Loucy (cell line): ENCODE results near the gene PEAR1.

Experiments used
- EZH2phosphoT487 ChIP-seq: fragments of 200-600 bp; IDR thresholded peaks from 2 replicates; pipeline ENCODE4 v1.6.1; 2018; ENCODE audit warnings: antibody characterized with exemption, mild to moderate bottlenecking, moderate library complexity, borderline replicate concordance
- TF ChIP-seq, protein P1 (sequence below): fragments of 200-600 bp; sonication (generic); conservative IDR thresholded peaks from 2 replicates; pipeline ENCODE4 v1.5.1; 2014; ENCODE audit warnings: mild to moderate bottlenecking, antibody characterized with exemption, low read length

DNA sequence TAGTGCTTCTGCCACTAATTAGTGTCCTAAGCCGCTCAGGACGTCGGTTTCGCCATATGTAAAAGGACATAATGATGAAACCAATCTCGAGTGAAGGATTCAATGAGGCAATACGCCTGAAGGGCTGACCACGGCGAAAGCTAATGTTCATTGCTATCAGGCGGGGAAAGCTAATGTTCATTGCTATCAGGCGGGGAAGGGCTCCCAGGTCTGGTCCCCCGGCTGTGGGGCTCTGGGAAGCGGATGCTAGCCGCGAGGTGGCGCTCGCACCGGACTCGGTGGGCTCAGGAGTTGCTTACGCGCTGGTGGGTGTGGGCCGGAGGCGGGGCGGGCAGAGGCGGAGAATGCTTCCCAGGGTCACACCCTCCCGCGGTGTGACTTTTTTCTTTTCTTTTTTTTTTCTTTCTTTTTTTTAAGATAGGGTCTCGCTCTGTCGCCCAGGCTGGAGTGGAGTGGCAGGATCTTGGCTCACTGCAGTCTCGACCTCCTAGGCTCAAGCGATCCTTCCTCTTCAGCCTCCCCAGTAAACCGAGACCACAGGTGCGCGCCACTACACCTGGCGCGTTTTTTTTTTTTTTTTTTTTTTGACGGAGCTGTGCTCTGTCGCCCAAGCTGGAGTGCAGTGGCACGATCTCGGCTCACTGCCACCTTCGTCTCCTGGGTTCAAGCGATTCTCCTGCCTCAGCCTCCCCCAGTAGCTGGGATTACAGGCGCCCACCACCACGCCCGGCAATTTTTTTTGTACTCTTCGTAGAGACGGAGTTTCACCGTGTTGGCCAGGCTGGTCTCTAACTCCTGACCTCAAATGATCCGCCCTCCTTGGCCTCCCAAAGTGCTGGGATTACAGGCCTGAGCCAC, 1.1 kb upstream of the PEAR1 start:
- TF ChIP-seq, protein P1, sequence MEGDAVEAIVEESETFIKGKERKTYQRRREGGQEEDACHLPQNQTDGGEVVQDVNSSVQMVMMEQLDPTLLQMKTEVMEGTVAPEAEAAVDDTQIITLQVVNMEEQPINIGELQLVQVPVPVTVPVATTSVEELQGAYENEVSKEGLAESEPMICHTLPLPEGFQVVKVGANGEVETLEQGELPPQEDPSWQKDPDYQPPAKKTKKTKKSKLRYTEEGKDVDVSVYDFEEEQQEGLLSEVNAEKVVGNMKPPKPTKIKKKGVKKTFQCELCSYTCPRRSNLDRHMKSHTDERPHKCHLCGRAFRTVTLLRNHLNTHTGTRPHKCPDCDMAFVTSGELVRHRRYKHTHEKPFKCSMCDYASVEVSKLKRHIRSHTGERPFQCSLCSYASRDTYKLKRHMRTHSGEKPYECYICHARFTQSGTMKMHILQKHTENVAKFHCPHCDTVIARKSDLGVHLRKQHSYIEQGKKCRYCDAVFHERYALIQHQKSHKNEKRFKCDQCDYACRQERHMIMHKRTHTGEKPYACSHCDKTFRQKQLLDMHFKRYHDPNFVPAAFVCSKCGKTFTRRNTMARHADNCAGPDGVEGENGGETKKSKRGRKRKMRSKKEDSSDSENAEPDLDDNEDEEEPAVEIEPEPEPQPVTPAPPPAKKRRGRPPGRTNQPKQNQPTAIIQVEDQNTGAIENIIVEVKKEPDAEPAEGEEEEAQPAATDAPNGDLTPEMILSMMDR: peak; percentile 73
- TF ChIP-seq EZH2phosphoT487: no peak
